Testis (tissue), 2 donors: ENCODE data around the gene TFF3.

Source experiments
- POLR2A ChIP-seq: fragments of 450-650 bp; IDR thresholded peaks from one replicate; pipeline ENCODE4 v1.6.1; 2017; ENCODE audit warnings: antibody characterized with exemption, mild to moderate bottlenecking, moderate library complexity
- TF ChIP-seq, protein P1 (sequence below), 3 experiments: fragments of 450-650 bp in 2 of 3; fragments of 200-600 bp in 1 of 3; sonication (generic) in 1 of 3; IDR thresholded peaks; one replicate each; pipeline ENCODE4 v1.5.1; 2016 to 2019; ENCODE audit warnings: antibody characterized with exemption in 3 of 3, mild to moderate bottlenecking in 2 of 3, moderate library complexity in 1 of 3

DNA sequence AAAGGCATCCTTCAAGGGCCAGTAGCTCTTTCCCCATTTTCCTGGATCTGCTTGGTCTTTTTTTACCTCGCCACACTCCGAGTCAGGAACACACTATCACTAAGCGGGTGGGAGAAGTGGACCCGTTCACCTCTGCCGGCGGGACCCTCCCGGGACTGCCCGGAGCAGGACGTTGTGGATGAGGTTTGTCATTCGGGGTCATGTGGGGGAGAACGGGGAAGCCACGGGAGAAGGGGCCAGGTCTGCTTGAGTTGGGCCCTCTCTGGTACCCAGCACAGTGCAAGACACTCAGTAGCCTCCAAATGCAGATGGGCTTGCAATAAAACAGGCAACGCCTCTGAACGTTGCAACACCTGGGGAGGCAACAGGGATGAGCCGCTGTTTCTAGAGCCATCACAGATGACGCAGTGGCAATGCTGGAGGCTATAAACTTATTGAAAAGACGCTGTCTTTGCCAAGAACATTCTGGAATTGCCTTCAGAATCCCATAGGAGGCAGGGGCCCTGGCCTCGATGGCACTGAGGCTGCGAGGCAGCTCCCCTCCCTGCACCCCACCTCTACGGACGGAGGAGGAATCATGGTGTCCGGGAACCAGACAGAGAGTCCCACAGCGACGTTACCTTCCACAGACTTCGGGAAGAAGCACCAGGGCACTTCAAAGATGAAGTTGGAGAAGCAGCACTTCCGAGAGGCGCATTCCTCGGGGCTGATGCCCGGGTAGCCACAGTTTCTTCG lies 31.8 kb upstream of the TFF3 start:
- TF ChIP-seq, protein P1, sequence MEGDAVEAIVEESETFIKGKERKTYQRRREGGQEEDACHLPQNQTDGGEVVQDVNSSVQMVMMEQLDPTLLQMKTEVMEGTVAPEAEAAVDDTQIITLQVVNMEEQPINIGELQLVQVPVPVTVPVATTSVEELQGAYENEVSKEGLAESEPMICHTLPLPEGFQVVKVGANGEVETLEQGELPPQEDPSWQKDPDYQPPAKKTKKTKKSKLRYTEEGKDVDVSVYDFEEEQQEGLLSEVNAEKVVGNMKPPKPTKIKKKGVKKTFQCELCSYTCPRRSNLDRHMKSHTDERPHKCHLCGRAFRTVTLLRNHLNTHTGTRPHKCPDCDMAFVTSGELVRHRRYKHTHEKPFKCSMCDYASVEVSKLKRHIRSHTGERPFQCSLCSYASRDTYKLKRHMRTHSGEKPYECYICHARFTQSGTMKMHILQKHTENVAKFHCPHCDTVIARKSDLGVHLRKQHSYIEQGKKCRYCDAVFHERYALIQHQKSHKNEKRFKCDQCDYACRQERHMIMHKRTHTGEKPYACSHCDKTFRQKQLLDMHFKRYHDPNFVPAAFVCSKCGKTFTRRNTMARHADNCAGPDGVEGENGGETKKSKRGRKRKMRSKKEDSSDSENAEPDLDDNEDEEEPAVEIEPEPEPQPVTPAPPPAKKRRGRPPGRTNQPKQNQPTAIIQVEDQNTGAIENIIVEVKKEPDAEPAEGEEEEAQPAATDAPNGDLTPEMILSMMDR (IDR thresholded peaks at IDR 0.05): no peak
- no peak for TF ChIP-seq POLR2A
